Heart left ventricle (tissue), 16 donors: ENCODE results near the gene BNC2. TPM values are rescaled to one million over a fixed set of nuclear protein-coding genes. Genes with fewer than 3 reads are reported as not detected.

ENCODE experiments used
- ATAC-seq, 4 donors: fragments of 200-7000 bp; cut with Tn5 transposase; one replicate each; pipeline ENCODE4 v1.9.1; 2020 to 2022; ENCODE audit warnings: moderate library complexity in 4 of 4, mild to moderate bottlenecking in 3 of 4, moderate number of reproducible peaks in 1 of 4
- DNase-seq, 5 donors: peaks; one replicate each; pipeline ENCODE4 v3.0.0-alpha.2; 2020
- H3K27ac ChIP-seq, 12 donors: fragments of 200-600 bp; sonication (generic) in 4 of 12; one replicate each; pipeline versions ENCODE4 v1.5.0 to v1.8.0; 2016 to 2022; ENCODE audit warnings: mild to moderate bottlenecking in 2 of 12
- H3K27me3 ChIP-seq, 9 donors: fragments of 200-600 bp; sonication (generic) in 2 of 9; one replicate each; pipeline versions ENCODE4 v1.5.1 to v1.8.0; 2016 to 2022; ENCODE audit warnings: mild to moderate bottlenecking in 3 of 9
- H3K36me3 ChIP-seq, 9 donors: fragments of 200-600 bp; sonication (generic) in 2 of 9; one replicate each; pipeline versions ENCODE4 v1.5.0 to v1.8.0; 2018 to 2022; ENCODE audit warnings: mild to moderate bottlenecking in 2 of 9
- H3K4me1 ChIP-seq, 12 donors: fragments of 200-600 bp; sonication (generic) in 4 of 12; one replicate each; pipeline versions ENCODE4 v1.5.0 to v1.8.0; 2016 to 2022; ENCODE audit warnings: mild to moderate bottlenecking in 3 of 12
- H3K4me3 ChIP-seq, 12 donors: fragments of 200-600 bp; sonication (generic) in 4 of 12; one replicate each; pipeline versions ENCODE4 v1.5.0 to v1.8.0; 2017 to 2022; ENCODE audit warnings: mild to moderate bottlenecking in 9 of 12, moderate library complexity in 4 of 12
- H3K9me3 ChIP-seq, 12 donors: fragments of 200-600 bp; sonication (generic) in 4 of 12; one replicate each; pipeline versions ENCODE4 v1.5.0 to v1.8.0; 2016 to 2022; ENCODE audit warnings: mild to moderate bottlenecking in 1 of 12
- CTCF ChIP-seq, 12 donors: fragments of 200-600 bp; sonication (generic) in 4 of 12; IDR thresholded peaks; one replicate each; pipeline versions ENCODE4 v1.5.0 to v1.8.0; 2018 to 2022; ENCODE audit warnings: antibody characterized with exemption in 12 of 12, mild to moderate bottlenecking in 5 of 12
- POLR2A ChIP-seq, 2 donors: fragments of 450-650 bp; IDR thresholded peaks; one replicate each; pipeline ENCODE4 v1.6.1; 2017; ENCODE audit warnings: antibody characterized with exemption in 2 of 2, mild to moderate bottlenecking in 2 of 2, moderate library complexity in 2 of 2
- WGBS, 4 donors: extraction: QIAGEN DNeasy Blood & Tissue Kit in 2 of 4; methylation state at CpG; one replicate each; pipeline versions ENCODE4 v1.1.5 to v1.1.7; 2013 to 2018; 5-methylcytosine and 5-hydroxymethylcytosine counted together
- intact Hi-C, 10 donors: fragments of 100-400 bp; cut with DNase I; formaldehyde crosslinking; loops; one replicate each; pipeline versions ENCODE4 v1.11.1 to v1.14.2; 2022
- polyA plus RNA-seq, 2 donors: library from polyadenylated mRNA; stranded (reverse); fragments of 200-250 nt; gene quantifications; one replicate each; pipeline ENCODE4 v1.2.3, GENCODE V29; 2013
- total RNA-seq, 9 donors: library from RNA; depleted of rRNA in 2 of 9; stranded (reverse); fragments of >200 nt in 2 of 9; fragmentation: NEBNext Ultra II Directional in 3 of 9; extraction: Animal tissue kit (Norgen Biotek cat#: 25700) in 3 of 9; gene quantifications; one replicate each; pipeline versions ENCODE4 v1.1.0 to v1.2.4, GENCODE V29; 2016 to 2023
- donor health status: ischemic (EF 13 %, LVEDD 7.1; RV severe dilation, severe dysfunction).
- donor health status: healthy with polysubstance abuse.
- donor health status: DM: no; HTN: yes; CAD: no.
- donor health status: DM: no; HTN: no; CAD: no.
- donor health status: ischemic (EF 25% LVEDD 6.9; RV normal size, moderate dysfunction).
- donor health status: ischemic (EF 25% LVEDD 5.7; RV mildly dilated, moderate dysfunction).
- donor health status: healthy.
- donor health status: DM: yes; HTN: yes; CAD: no.
- donor health status: ischemic (EF 35%, LVEDD 5.7; RV mildly dilated, moderate dysfunction).
- donor health status: nonischemic (EF 11% LVEDD 7.7; RV severe dilation, severe dysfunction).
- donor health status: DM: yes; HTN: yes; CAD: no.
- donor health status: PGD.
- donor health status: ischemic (EF 29% LVEDD 5.4; RV normal size, mild dysfunction).
- donor health status: nonischemic (EF 23%, LVEDD 6.1; RV moderate dilation, normal function).

BNC2 gene
- total and polyA plus RNA-seq, 11 donors: 0.38 to 27.1 (median 3.8) TPM

- Histone ChIP-seq H3K4me3 (no peak overlapping the region), H3K27ac (peak overlapping the region in 1 of 12 donors; percentile 61), H3K9me3 (no peaks in the 10 kb centered on the region), H3K4me1 (peaks cover 0 to 28% (median 6%) of the 10 kb centered on the region in 12 donors), H3K36me3 (no peaks in the 10 kb centered on the region), H3K27me3 (peaks cover 0 to 17% (median 0%) of the 10 kb centered on the region in 9 donors)
- TF ChIP-seq POLR2A (IDR thresholded peaks at IDR 0.05) (no peak), CTCF (IDR thresholded peaks at IDR 0.05) (peak in 2 of 12 donors; percentile 1 to 19)
- intact Hi-C loops: no loop called here
- WGBS, 4 donors: 29 to 45% (median 40%) methylated on average over 7 to 8 of the region's 8 CpGs
- ATAC-seq (no peak), DNase-seq (no peak)
Measured at GRCh38 chr9:16824545-16825330, 45.7 kb downstream of the BNC2 start.

- no peak for ATAC-seq
- peaks cover 0 to 9% (median 0%) of the 10 kb centered on the region in 9 donors for H3K27me3 ChIP-seq
- H3K9me3 ChIP-seq: no peaks in the 10 kb centered on the region
- no peak overlapping the region for H3K4me3 ChIP-seq
- TF ChIP-seq POLR2A (IDR thresholded peaks at IDR 0.05) (no peak), CTCF (IDR thresholded peaks at IDR 0.05) (no peak)
- no peak for DNase-seq
- H3K36me3 ChIP-seq: no peaks in the 10 kb centered on the region
- H3K4me1 ChIP-seq: peaks cover 0 to 23% (median 4%) of the 10 kb centered on the region in 12 donors
- intact Hi-C loops: no loop called here
- WGBS, 4 donors: 53 to 70% (median 59%) methylated on average over 2 of the region's 2 CpGs
- H3K27ac ChIP-seq: no peak overlapping the region
Measured at GRCh38 chr9:16823906-16824305, 46.6 kb downstream of the BNC2 start.

- intact Hi-C loops: no loop called here
Measured at GRCh38 chr9:16821344-16821743, 49.1 kb downstream of the BNC2 start.

More at GRCh38 chr9:16821344-16821743, 49.1 kb downstream of the BNC2 start:
- TF ChIP-seq CTCF (IDR thresholded peaks at IDR 0.05) (no peak), POLR2A (IDR thresholded peaks at IDR 0.05) (no peak)
- H3K4me1 ChIP-seq: peaks cover 0 to 16% (median 0%) of the 10 kb centered on the region in 12 donors
- no peak for ATAC-seq
- H3K27me3 ChIP-seq: peaks cover 0 to under 1% (median 0%) of the 10 kb centered on the region in 9 donors
- H3K36me3 ChIP-seq: no peaks in the 10 kb centered on the region
- H3K27ac ChIP-seq: no peak overlapping the region
- DNase-seq: no peak
- 80 to 94% (median 88%) methylated on average over 1 of the region's 1 CpG for WGBS, 4 donors
- H3K9me3 ChIP-seq: no peaks in the 10 kb centered on the region
- no peak overlapping the region for H3K4me3 ChIP-seq
